ENCODE measurements around the gene HCN2.

Gene HCN2

GRCh38 chr19:639253-640160 is 49.8 kb downstream of the HCN2 start, which contains the start of gene FGF22:
Gene FGF22 (plus strand): TSS chr19:639879. CDS start chr19:639926, 47 bp downstream.
- no peaks in the 10 kb centered on the region for H3K36me3 ChIP-seq (ENCODE audit: low read length)
- no peaks in the 10 kb centered on the region for H3K9me2 ChIP-seq (replicated peaks; ENCODE audit: insufficient read depth, low read length)
- no peaks in the 10 kb centered on the region for H3F3A ChIP-seq (ENCODE audit: insufficient read depth)
- TF ChIP-seq CTCF (IDR thresholded peaks at IDR 0.05; ENCODE audit: insufficient read depth, low read length, poor library complexity, severe bottlenecking) (no peak), EZH2phosphoT487 (conservative IDR thresholded peaks at IDR 0.05; ENCODE audit: low read length) (no peak)
- H3K27ac ChIP-seq (ENCODE audit: low read depth, low read length) = no peak within 1 kb of the TSS
- no peaks in the 10 kb centered on the region for H3K27me3 ChIP-seq (ENCODE audit: low read length)
- H3K79me2 ChIP-seq (ENCODE audit: insufficient read depth, low read length) = no peaks in the 10 kb centered on the region
- H4K20me1 ChIP-seq (ENCODE audit: low read depth, low read length) = no peaks in the 10 kb centered on the region
- H3K4me3 ChIP-seq (ENCODE audit: insufficient read depth, low read length, poor library complexity, severe bottlenecking) = peak within 1 kb of the TSS; percentile 50
- no peak within 1 kb of the TSS for H2AFZ ChIP-seq (ENCODE audit: low read depth, low read length, severe bottlenecking)
- peak within 1 kb of the TSS; percentile 85 for H3K4me2 ChIP-seq (ENCODE audit: low read depth, low read length, poor library complexity, severe bottlenecking)
- H3K9me3 ChIP-seq (ENCODE audit: insufficient read depth, low read length) = no peaks in the 10 kb centered on the region
- H3K9ac ChIP-seq (ENCODE audit: low read length) = peak within 1 kb of the TSS; percentile 35; the same call in 1 of the 2 replicates

DNA sequence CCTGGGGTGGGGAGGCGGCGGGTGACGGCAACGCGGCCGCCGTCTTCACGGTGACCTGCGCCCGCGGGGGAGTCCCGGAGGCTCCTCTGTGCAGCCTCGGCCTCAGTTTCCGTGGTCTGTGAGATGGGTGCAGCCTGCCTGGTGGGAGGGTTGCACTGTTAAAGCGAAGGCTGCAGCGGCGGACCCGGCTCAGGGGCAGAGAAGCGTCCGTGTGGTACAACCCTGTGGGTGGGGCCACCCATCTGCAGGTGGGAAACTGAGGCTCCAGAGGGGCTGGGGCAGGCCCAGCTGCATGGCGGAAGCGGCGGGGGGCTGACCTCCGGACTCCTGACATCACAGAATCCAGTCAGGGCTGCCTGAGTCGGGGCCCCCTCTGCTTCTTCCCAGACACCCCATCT is 50.5 kb downstream of the HCN2 start:
- Histone ChIP-seq H4K20me1 (ENCODE audit: low read depth, low read length) (no peaks in the 10 kb centered on the region), H3K27me3 (ENCODE audit: low read length) (no peaks in the 10 kb centered on the region), H3K79me2 (ENCODE audit: insufficient read depth, low read length) (no peaks in the 10 kb centered on the region), H3K9ac (ENCODE audit: low read length) (peak overlapping the region; percentile 34; the same call in 1 of the 2 replicates), H3K27ac (ENCODE audit: low read depth, low read length) (no peak overlapping the region), H3F3A (ENCODE audit: insufficient read depth) (no peaks in the 10 kb centered on the region), H3K9me3 (ENCODE audit: insufficient read depth, low read length) (no peaks in the 10 kb centered on the region), H3K36me3 (ENCODE audit: low read length) (no peaks in the 10 kb centered on the region), H3K4me3 (ENCODE audit: insufficient read depth, low read length, poor library complexity, severe bottlenecking) (peak overlapping the region; percentile 50), H3K9me2 (replicated peaks; ENCODE audit: insufficient read depth, low read length) (no peaks in the 10 kb centered on the region), H2AFZ (ENCODE audit: low read depth, low read length, severe bottlenecking) (no peak overlapping the region), H3K4me2 (ENCODE audit: low read depth, low read length, poor library complexity, severe bottlenecking) (peak overlapping the region; percentile 85)
- no peak for TF ChIP-seq EZH2phosphoT487 (conservative IDR thresholded peaks at IDR 0.05; ENCODE audit: low read length)
- no peak for TF ChIP-seq CTCF (IDR thresholded peaks at IDR 0.05; ENCODE audit: insufficient read depth, low read length, poor library complexity, severe bottlenecking)

DNA sequence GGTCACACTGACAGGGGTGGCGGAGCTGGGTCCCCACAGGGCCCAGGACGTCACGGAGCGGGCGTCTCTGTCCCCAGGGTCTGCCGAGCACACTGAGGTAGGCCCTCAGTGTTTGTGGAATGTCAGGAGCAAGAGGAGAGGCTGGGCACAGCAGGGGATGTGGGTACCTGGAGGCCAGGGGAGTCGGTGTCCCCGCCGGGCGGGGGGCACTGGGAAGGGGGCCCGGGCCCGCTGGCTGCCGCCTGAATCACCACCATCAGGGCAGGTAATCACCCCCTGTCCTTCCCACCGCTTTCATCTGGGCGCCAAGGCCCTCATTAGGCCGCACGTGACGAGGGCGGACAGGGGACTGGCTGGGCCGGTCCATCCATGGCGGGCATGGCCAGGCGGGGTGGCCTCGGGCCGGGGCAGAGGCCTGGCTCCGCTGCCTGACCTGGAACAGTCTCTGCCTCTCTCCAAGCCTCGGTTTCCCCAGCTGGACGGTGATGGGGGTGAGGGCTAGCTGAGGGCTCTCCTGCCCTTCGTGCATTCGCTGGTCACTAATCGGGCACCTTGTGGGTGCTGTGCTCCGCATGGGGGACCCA is 51.0 kb downstream of the HCN2 start:
- no peak overlapping the region for H3K9ac ChIP-seq (ENCODE audit: low read length)
- no peak overlapping the region for H2AFZ ChIP-seq (ENCODE audit: low read depth, low read length, severe bottlenecking)
- H3K9me2 ChIP-seq (replicated peaks; ENCODE audit: insufficient read depth, low read length) = no peaks in the 10 kb centered on the region
- TF ChIP-seq CTCF (IDR thresholded peaks at IDR 0.05; ENCODE audit: insufficient read depth, low read length, poor library complexity, severe bottlenecking) = no peak
- TF ChIP-seq EZH2phosphoT487 (conservative IDR thresholded peaks at IDR 0.05; ENCODE audit: low read length) = no peak
- H4K20me1 ChIP-seq (ENCODE audit: low read depth, low read length) = no peaks in the 10 kb centered on the region
- no peaks in the 10 kb centered on the region for H3K27me3 ChIP-seq (ENCODE audit: low read length)
- no peaks in the 10 kb centered on the region for H3F3A ChIP-seq (ENCODE audit: insufficient read depth)
- no peaks in the 10 kb centered on the region for H3K36me3 ChIP-seq (ENCODE audit: low read length)
- no peaks in the 10 kb centered on the region for H3K9me3 ChIP-seq (ENCODE audit: insufficient read depth, low read length)
- no peak overlapping the region for H3K4me3 ChIP-seq (ENCODE audit: insufficient read depth, low read length, poor library complexity, severe bottlenecking)
- H3K4me2 ChIP-seq (ENCODE audit: low read depth, low read length, poor library complexity, severe bottlenecking) = no peak overlapping the region
- H3K79me2 ChIP-seq (ENCODE audit: insufficient read depth, low read length) = no peaks in the 10 kb centered on the region
- no peak overlapping the region for H3K27ac ChIP-seq (ENCODE audit: low read depth, low read length)
